GM23248 (cell line): ENCODE results near the gene ACP3.

Source experiments
- EZH2 ChIP-seq: fragments of 200-600 bp; sonication (generic); IDR thresholded peaks from 2 replicates; pipeline ENCODE4 v1.6.1; 2018; ENCODE audit warnings: antibody characterized with exemption, mild to moderate bottlenecking; ENCODE audit not compliant: insufficient read depth, poor library complexity, severe bottlenecking
- EZH2phosphoT487 ChIP-seq: fragments of 200-600 bp; sonication (generic); IDR thresholded peaks from 2 replicates; pipeline ENCODE4 v1.6.1; 2018; ENCODE audit warnings: antibody characterized with exemption, moderate library complexity, mild to moderate bottlenecking, low read depth; ENCODE audit not compliant: insufficient read depth

DNA sequence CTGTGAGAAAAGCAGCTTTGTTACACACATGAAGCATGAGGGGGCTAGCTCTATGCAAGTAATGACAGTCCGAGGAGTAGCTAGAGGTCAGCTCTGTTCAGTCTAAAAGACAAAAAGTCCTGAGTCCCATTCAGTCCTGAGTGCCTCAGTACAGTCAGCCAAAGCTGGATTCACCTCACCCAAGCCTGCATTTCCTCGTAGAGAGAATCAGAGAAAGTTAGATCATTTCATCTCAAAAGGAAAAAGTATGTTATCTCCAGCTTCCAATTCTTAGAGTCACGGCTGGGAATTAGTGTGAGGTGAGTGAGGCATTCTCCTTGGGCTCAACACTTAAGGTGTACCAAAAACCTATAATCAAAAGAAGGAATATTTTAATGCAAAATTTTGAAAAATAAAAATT lies 5.9 kb upstream of the ACP3 start:
- TF ChIP-seq EZH2 (no peak), EZH2phosphoT487 (no peak)
